Stimulated activated CD4-positive, alpha-beta T cell treated with anti-CD3 and anti-CD28 coated beads, Interleukin-15, amount 100 ng/mL, for 24 hours (primary cell): ENCODE results near the gene C17orf78.
A peak's percentile ranks its signal among the peaks of the same experiment; 100 is the strongest.
"Not testable (repeated sequence)": the region's sequence is repeated elsewhere in the genome, so short reads cannot be mapped to it uniquely, and the experiment has no call there.

Experiments
- DNase-seq: peaks from one replicate; pipeline ENCODE4 v3.0.0-alpha.2; 2020

Gene C17orf78

GRCh38 chr17:37375706-37376105, at the start of gene C17orf78:
TSS of gene C17orf78 (plus strand) at chr17:37375985. CDS start at chr17:37376093, 108 bp downstream.
- no peak for DNase-seq

DNA sequence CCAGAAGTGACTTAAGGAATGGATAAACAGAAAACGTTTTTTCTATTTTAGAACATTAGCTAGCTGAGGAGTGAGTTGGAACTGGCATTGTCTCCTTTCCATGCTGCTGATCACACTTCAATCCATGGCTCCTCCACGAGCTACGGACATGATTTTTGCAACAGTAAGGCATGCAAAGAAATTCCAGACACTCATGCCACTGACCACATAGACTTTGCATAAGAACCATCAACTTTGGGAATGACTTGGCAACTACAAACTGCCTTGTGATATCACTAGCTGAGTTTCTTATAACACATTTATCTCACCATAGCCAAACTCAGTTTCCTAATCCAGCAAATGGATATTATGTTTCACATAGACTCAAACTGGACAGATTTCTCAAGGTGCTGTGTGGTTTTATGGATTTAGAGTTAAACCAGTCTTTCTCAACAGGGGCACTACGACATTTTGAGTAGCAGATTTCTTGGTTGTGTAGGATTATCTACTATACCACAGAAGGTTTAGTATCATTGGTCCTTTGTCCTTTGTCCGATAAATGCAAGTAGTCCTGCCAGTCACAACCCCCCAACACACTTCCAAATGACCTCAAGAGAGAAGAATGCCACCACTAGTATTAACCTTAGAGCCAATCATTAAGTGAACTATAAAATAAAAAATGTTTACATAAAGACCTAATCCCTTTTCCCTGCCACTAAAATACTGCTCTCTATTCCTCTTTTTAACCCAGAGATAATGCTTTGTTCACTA, 48.3 kb upstream of the C17orf78 start:
- DNase-seq, result no peak

- no peak for DNase-seq
Observed at GRCh38 chr17:37338847-37339246, 36.9 kb upstream of the C17orf78 start.

DNA sequence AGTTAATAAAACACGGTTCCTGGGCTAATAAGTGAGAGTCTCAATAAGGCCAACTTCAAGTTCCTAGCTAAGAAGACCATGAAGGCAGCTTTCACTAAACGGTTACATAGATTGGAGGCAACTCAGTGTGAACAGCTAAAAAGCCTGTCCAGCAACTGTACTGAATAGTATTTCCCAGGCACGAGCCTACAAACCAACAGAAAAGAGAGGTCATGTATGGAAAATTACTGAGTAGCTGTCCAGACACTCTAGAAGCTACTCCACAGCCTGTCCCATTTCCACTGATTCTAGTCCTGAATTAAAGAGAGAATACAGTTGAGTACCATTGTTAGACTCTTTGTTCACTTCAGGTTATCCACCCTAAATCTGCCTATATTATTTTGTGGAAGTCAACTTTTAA, 36.5 kb upstream of the C17orf78 start:
- DNase-seq, result no peak

DNA sequence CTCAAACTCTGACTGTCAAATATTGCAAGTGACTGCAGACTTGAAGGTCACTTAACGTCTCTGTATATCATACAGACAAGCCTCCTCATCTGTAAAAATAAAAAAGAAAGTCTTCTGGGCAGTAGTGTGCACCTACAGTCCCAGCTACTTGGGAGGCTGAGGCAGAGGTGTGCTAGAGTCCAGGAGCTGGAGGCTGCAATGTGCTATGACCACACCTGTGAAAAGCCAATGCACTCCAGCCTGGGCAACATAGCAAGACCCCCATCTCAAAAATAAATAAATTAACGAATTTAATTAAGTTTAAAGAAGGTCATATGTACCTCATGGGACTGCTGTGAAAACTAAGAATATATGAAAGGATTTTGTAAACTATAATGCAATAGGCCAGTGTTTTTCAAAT, 35.0 kb upstream of the C17orf78 start:
- DNase-seq, result no peak

- DNase-seq, result no peak
Observed at GRCh38 chr17:37342589-37342988, 33.2 kb upstream of the C17orf78 start.

GRCh38 chr17:37344519-37344918, 31.3 kb upstream of the C17orf78 start:
- no peak for DNase-seq

GRCh38 chr17:37346863-37347402, 28.9 kb upstream of the C17orf78 start:
- not testable (repeated sequence) for DNase-seq

GRCh38 chr17:37356796-37357569, 18.8 kb upstream of the C17orf78 start:
- DNase-seq, result not testable (repeated sequence)

- DNase-seq, result peak; percentile 68
Observed at GRCh38 chr17:37358098-37358829, 17.5 kb upstream of the C17orf78 start.

DNA sequence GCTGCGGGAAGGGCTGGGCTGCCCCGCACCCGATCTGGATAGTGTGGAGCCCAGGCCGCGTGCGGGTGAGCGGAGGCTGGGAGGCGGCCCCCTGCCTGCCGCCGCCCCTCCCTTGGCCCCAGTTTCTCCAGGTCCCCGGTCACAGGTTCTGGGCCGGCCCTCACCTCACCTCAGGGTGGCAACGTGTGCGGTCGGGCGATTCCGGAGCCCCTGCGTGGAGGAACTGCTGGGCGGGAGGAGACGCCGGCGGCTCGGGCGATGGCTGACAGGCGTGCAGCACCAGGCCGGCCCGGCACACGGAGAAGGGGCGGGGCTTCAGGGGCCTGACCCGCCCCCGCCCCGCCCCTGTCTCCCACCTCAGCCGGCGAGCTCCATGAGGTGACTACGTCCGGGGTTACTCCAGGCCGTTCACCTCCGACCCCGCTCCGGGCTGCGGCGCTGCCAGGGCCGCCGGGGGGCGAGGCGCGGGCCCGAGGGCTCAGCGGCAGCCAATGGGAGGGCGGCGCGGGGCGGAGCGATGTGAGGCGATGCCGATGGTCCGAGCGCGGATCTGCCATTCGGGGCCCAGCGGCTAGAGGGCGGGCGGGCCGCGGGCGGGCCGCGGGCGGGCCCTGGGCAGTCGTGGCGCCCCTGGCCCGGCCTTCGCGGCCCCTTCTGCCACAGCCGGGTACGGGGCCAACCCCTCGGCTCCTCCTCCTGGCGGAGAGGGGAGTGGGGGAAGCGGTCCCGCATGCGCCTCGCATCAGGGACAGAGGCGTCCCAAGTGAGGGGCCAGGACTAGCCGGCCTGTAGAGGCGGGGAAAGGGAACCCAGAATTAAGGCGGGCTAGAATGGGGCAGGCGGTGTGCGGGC, 16.7 kb upstream of the C17orf78 start:
- DNase-seq, result peak; percentile 95

GRCh38 chr17:37359682-37360188, 16.1 kb upstream of the C17orf78 start:
- DNase-seq, result no peak

- no peak for DNase-seq
Observed at GRCh38 chr17:37360632-37361031, 15.2 kb upstream of the C17orf78 start.

GRCh38 chr17:37361543-37361942, 14.2 kb upstream of the C17orf78 start:
- no peak for DNase-seq

GRCh38 chr17:37365589-37365988, 10.2 kb upstream of the C17orf78 start:
- DNase-seq, result no peak

- DNase-seq, result no peak
Observed at GRCh38 chr17:37368577-37368976, 7.2 kb upstream of the C17orf78 start.

DNA sequence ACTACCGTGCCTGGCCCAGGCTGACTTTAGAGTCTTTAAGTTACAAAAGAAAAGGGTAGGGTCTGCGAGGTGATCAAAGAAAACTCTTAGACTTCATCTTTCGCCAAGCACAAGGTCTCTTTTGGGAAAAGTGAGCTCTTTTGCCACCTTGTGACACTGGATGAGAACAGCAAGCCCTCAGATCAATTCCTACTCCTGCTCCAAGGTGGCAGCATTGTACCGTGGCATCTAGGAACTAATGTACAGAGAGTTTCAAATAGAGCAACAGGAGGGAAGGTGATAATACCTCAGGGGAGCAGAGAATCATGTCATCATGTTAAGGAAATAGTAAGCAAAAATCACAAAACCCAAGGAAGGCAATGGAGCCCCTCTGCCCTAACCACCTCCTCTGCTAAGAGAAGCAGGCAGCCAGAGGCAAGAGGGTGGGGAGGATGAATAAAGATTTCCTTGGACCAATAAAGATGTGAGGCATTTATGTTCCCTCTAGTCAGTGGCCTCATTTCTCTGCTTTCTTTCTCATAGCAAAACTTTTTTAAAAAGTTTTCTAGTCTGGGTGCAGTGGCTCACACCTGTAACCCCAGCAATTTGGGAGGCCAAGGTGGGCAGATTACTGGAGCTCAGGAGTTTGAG, 2.1 kb upstream of the C17orf78 start:
- peak; percentile 71 for DNase-seq

GRCh38 chr17:37382056-37382455, 6.3 kb downstream of the C17orf78 start:
- no peak for DNase-seq

DNA sequence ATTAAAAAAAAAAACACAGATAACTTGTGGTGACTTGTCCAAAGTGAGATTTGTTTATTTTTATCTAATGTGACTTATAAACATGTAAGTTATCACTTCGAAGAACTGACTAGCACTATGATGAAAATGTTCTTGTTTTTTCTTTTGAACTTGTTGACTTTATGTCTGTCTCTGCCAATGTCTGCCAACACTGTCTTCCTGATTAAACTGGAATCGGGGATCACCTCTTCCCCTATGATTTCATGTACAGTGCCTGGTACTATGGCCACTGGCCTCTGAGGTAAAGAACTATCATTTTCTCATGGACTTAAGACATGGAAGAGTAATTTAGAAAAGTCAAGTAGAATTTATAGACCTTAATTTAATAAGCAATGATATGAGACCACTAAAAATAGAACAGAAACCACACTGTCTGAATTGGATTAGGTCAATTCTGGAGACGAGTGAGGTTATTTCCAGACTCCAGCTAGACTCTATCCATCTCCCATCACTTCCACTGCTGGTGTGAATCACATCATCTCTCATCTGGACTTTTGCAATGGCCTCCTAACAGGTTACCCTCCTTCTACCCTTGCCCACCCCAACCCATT, 8.9 kb downstream of the C17orf78 start:
- DNase-seq, result no peak

- no peak for DNase-seq
Observed at GRCh38 chr17:37385474-37385990, 9.7 kb downstream of the C17orf78 start.

GRCh38 chr17:37386462-37386861, 10.7 kb downstream of the C17orf78 start:
- DNase-seq, result no peak
